NCI-H460 (cell line): ENCODE measurements around the gene MPPE1. TPM values are rescaled to one million over a fixed set of nuclear protein-coding genes. Genes with fewer than 3 reads are reported as not detected.
A peak's percentile ranks its signal among the peaks of the same experiment; 100 is the strongest.
"Not testable (repeated sequence)": the region's sequence is repeated elsewhere in the genome, so short reads cannot be mapped to it uniquely, and the experiment has no call there.

ENCODE experiments used
- DNase-seq: peaks from one replicate; pipeline ENCODE4 v3.0.0-alpha.2; 2016; ENCODE audit warnings: low read depth; ENCODE audit errors: extremely low read depth
- total RNA-seq: library from RNA; depleted of rRNA; stranded (reverse); fragments of >200 nt; shearing (Covaris generic); gene quantifications from 2 replicates; pipeline ENCODE4 v1.2.3, GENCODE V29; 2014; rRNA removed

The MPPE1 gene
- total RNA-seq, 1 experiment from 2014 or later: 18.7 TPM

DNA sequence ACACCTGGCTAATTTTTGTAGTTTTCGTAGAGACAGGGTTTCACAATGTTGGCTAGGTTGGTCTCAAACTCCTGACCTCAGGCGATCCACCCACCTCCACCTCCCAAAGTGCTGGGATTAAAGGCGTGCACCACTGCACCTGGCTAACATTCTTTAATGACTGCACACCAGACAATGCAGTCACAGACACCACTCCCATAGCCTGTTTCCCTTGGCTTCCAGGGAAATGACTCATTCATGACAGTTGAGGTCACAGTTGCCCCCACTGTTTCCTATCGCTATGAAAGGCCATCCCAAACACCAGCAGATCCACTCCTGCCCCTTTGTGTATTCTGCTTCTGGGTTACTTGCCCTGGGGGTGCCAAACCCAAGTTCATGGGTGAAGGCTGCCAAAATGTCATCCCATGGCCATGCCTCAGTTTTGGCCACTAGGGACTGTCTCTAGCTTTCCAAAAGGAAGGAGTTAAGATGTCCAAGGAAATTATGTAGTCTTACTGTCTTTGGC is 48.2 kb downstream of the MPPE1 start:
- peak; percentile 70 for DNase-seq

DNA sequence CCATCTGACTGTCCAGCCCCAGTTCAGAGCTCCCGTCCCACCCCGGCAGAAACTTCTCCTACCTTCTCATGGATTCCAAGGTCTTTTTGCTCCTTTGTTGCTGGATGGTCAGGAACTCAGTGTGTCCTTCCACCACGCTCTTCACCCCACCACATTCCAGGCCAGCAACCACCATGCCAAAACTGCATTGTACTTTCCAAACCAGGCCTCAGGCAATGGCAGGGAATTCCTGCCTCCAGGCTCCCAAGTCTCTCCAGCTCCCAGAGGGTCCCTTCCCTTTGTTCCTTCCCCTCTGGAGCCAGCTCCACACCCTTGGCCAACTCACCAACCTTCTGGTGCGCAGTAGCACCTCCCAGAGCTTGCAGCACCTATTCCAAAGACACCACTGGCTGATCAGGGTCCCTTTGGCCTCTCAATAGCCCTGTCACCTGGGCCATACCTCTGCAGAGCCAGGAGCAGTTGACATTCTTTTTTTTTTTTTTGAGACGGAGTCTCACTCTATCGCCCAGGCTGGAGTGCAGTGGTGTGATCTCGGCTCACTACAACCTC is 48.8 kb downstream of the MPPE1 start:
- no peak for DNase-seq

- peak; percentile 98 for DNase-seq
These were observed 50.8 kb downstream of the MPPE1 start for GRCh38 chr18:11857177-11857887.

GRCh38 chr18:11854554-11854953 is 53.6 kb downstream of the MPPE1 start:
- DNase-seq: not testable (repeated sequence)

- no peak for DNase-seq
These were observed 56.2 kb downstream of the MPPE1 start for GRCh38 chr18:11851806-11852337.

GRCh38 chr18:11851146-11851805 is 56.8 kb downstream of the MPPE1 start, which contains the start of gene CHMP1B:
CHMP1B (plus strand) TSS chr18:11851413; CDS start chr18:11851512, 99 bp downstream.
- peak; percentile 93 for DNase-seq

DNA sequence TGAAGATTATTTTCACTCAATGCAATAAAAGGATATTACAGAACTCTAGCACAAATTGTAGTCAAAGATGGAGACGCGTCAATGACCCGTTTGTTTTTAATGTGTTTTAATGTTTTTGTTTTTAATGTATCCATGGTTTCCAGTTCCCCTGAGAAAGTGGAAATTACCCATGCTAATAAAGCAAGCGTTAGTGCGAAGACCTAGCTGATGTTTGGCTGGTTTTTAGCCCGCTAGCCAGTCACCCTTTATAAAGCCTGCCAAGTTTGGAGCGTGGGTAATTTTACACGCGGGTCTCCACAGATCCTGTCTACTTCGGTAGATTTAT is 57.3 kb downstream of the MPPE1 start:
- DNase-seq: no peak

- peak; percentile 96 for DNase-seq
These were observed 58.1 kb downstream of the MPPE1 start for GRCh38 chr18:11849841-11850634.

DNA sequence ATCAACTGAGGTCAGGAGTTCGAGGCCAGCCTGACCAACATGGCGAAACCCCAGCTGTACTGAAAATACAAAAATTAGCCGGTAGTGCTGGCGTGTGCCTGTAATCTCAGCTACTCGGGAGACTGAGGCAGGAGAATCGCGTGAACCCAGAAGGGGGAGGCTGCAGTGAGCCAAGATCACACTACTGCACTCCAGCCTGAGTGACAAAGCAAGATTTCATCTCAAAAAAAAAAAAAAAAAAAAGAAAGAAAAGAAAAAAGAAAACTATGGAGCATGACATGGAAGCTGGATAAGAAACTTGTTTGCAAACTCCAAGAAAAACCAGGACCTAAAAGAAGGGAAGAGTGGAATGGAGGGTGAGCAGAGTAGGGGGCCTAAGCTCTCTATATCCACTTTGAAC is 58.8 kb downstream of the MPPE1 start:
- no peak for DNase-seq

DNA sequence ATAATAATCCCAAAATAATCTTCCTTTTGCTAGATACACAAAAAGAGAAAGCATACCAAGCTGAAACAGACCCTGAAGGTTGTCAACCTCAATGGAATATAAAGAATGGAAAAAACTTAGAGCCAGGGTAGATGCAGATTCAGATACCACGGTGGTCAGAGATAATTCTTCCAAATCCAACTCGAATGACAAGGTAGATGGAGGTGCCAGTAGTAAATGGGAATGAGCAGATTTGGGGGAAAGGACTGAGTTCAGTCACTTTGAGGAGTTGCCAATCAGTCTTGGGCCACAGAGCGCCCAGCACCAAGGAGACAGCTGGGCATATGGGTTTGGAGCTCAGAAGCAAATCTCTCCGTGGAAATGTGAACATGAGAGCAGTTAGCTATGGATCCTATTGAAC is 60.3 kb downstream of the MPPE1 start:
- DNase-seq: no peak

DNA sequence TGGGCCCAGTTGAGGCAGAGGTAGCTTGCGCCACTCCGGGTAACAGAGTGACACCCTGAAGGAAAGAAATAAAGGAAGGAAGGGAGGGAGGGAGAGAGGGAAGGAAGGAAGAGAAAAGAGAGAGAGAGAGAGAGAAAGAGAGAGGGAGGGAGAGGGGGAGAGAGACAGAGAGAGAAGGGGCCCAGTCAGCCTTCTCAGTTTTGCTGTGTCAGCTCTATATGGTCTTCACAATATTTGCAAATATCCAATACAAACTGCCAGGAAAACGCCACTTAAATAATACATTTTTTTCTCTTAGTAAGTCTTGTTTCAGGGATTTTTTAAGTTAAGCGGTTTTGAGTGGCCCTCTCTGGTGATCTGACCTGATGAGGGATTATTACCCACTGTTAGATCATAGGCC is 62.5 kb downstream of the MPPE1 start:
- DNase-seq: no peak

DNA sequence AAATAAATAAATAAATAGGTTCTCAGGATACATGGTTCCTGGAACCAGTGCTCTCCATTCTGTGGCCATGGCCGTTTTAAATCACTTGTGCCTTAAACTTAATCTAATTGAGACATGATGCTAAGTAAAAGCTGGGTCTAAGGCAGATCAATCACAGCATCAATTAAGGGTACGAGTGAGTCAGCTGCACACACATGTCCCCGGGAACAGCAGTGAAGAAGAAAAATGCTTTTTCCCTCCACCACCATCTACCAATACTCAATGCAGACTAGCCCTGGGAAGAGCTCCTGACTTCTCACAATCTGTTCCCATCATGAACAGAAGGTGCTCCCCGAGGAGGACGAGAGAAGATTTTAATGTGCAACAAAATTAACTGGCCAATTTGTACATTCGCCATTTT is 63.7 kb downstream of the MPPE1 start:
- no peak for DNase-seq

- DNase-seq: no peak
These were observed 65.6 kb downstream of the MPPE1 start for GRCh38 chr18:11842562-11842961.

GRCh38 chr18:11840493-11840892 is 67.6 kb downstream of the MPPE1 start:
- DNase-seq: no peak

DNA sequence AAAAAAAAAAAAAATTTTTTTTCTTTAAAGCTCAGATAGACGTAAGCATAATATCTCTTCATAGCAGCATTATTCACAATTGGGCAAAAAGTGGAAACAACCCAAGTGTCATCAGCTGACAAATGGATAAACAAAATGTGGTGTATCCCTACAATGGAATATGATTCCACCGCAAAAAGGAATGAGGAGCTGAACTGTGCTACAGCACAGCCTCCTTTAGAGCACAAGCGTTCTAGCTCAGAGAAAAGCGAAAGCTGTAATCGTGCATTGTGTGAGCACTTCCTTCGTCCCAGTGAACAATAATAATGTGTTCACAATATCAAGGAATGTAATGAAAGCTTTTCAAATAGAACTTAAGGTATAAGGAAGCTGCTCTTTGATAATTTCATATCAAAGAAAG is 68.6 kb downstream of the MPPE1 start:
- DNase-seq: no peak

- DNase-seq: no peak
These were observed 73.3 kb downstream of the MPPE1 start for GRCh38 chr18:11834772-11835171.

Other genes starting within 250 kb of the MPPE1 start
- 8.6 TPM in 2 replicates for gene GNAL, start 219.1 kb downstream of the MPPE1 start, total RNA-seq
- 129 and 136 TPM in 2 replicates for gene CHMP1B, start 56.9 kb downstream of the MPPE1 start, total RNA-seq
- gene IMPA2, start 73.2 kb upstream of the MPPE1 start, total RNA-seq: 42.6 and 51.1 TPM in 2 replicates
- not detected in 2 replicates for gene ANKRD62, start 185.5 kb upstream of the MPPE1 start, total RNA-seq